HG03460 (cell line): Measurements from ENCODE around the gene PHAF1.

ENCODE experiments used
- ATAC-seq: cut with Tn5 transposase; IDR thresholded peaks from one replicate; pipeline ENCODE4 v1.9.1; 2021; ENCODE audit not compliant: unreplicated experiment

PHAF1 gene

DNA sequence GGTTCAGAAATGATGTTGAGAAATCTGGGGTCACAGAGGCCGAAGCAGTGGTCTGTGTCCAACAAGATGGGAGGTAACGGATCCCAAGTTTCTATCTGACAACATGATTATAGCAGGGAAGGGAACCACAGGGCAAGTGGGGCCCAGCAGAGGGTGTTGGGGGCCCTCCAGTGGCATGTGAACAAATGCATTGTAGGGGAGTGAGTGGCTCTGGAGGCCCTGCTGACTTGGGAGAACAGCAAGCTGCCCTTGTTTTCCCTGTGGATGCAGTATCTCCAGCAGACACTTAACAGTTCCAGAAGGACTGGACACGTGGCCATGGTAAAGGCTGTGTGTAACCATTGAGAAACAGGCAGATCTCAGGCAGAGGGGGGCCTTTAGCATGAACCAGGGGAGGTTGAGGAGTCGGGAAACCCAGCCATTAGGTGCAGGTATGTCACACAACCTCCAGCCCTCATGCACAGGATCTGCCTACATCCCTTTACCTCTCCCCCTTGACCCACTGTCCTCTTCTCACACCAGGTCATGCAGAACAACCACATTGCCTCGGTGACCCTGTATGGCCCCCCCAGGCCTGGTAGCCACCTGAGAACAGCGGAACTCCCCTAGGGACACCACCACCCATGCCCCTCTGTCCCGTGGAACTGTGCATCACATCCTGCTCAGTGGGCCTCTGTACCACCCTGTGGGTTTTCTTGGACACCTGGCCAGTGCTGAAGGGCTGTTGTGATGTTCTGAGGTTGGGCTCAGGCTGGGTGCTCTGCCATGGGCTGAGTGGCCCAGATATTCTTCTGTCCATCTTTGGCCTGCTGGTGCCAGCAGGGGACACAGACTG, 37.0 kb downstream of the PHAF1 start:
- no peak for ATAC-seq

DNA sequence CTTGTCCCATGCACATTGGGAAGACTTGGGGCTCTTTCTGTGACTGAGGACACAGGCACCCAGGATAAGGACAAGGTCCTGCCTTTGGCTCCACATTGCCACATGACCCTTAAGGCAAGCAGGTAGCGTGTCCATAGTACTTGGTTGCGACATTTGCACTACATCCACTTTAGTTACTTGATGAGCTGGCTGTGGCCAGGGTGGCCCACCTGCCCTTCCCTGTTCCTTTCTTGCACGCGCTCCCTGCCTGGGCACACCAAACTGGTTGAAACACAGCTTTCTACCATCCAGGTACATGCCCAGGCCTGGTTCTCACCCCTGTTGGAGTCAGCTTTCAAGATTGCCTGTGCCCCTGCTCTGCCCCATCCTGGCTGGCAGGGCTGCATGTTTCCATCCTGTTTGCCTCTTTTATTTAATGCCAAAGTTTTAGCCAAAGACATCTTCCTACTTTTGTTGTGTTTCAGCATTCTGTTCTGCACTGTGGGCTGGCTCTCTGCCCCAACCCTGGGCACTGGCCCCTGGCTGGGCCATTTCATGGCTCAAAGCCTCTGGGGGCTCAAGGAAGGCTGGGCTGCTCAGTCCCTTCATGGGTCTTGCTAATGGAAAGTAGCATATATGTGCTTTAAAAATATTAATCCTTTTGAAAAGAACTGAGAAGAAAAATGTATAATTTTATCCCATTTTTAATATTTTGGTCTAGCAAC, 37.8 kb downstream of the PHAF1 start:
- ATAC-seq = no peak

DNA sequence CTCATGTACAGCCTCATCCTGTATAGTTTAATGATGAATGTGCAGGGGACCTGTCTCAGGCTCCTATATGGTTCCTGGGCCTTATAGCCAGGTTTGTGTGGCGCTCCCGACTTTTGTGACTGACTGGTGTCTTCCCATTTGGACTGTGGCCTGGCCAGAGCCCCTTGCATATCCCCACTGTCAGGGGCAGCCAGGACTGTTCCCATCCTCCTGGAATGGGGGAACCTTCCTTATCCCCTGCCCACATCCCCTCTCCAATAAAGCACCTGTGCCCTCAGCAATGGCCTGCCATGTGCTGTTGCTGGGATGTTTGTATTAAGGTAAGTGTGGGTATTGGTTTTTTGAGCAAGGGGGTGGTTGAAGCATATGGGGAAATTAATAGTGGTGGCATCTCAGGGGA, 38.5 kb downstream of the PHAF1 start:
- no peak for ATAC-seq

- no peak for ATAC-seq
Measured at GRCh38 chr16:67148656-67149275, 39.0 kb downstream of the PHAF1 start.

DNA sequence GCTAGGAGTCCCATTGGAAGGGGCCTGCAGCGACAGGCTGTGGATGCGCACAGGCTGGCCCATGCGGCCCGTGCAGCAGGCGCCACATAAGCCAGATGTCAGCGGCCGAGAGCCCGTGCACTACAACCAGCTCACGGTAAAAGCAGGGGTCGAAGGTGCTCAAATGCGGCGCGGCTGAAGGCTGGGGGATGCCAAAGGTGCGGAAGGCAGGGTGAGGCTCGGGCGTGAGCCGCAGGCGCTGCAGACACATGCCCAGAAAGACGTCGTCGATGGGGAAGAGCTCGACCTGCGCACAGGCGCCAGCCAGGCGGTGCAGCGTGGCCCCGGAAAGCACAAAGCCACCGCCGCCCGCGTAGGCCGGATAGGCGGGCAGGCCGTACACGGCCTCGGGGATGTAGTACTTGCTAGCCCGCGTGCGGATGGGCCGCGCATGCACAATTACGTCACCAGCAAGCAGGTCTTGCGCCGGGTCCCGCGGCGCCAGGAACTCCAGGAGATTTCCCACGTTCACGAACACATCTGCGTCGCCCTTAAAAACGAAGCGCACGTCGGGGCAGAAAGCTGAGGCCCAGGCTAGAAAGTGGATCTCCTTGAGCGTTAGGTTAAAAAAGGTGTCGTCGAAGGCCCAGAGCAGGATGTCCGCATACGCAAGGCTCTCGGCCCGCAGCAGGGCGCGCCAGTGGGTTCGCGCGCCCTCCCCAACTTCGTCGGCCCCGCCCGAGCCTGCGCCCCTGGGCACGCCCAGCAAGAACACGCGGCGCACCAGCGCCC, 39.7 kb downstream of the PHAF1 start:
- no peak for ATAC-seq

DNA sequence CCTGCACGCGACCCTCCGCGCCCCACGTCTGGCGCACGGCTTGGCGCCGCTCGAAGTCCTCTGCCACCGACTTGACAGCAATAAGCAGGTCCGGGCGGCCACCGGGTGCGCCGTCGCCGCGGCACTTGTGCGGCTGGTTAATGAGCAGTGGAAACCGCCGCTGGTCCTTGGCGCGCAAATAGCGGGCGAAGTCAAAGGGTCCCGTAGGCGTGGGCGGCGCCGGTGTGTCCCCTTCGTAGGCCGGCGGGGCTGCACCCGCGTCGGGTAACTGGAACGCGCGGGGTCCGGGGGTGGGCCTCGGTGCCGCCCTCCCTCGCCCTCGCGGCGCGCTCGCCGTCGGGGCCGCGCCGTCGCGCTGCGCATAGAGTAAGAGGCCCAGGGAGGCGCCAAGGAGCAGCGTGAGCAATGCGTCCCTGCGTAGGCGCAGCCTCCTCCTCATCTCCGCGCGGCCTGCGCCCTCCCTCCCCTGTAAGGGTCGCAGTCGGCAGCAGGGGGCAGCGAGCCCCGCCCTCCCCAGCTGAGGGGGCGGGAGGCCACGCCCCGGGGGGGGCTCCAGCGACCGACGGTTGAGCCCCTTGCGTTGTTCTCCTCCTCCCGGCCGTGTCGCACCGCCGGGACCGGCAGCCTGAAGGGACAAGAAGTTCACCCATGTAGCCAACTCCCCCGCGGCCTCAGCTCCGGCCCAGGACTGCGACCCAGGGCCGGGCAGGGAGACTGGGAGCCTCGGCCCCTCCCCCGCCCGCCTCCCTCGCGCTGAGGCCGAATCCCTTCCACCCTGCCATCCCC, 40.5 kb downstream of the PHAF1 start:
- no peak for ATAC-seq

- ATAC-seq = no peak
Measured at GRCh38 chr16:67150833-67151396, 41.2 kb downstream of the PHAF1 start, which contains the start of gene B3GNT9. Gene B3GNT9 (minus strand): TSS chr16:67150998. CDS start chr16:67150485, 513 bp downstream.

DNA sequence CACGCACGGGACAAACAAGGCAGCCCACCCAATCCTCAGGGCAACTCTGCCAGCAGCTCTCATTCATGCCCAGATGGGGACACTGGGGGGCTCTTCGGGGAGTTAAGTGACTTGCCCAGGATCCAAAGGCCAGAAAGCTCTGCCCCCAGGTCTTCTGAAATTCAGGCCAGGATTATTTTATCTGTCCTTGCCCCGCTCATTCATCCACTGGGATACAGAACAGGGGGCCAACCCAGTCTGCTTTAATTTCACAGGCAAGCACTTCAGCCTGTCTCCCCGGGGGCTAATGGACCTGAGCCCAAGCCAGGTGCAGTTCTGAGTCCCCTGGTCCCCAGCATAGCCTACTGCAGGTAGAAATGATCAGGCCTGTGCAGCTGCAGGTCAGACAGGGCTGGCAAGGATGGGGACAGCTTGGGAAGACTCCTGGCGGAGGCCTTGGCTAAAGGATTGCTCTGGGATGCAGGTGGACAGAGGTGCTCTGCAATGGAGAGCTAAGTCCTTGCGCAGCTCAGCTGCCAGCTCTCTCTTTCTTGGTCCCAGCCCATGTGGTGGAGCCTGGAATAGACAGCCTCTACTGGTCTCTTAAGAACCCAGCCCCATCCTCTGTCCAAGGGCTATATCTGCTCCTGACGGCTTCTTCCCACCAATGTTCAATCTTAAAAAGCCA, 41.8 kb downstream of the PHAF1 start:
- ATAC-seq = no peak

- ATAC-seq = no peak
Measured at GRCh38 chr16:67154578-67155294, 45.0 kb downstream of the PHAF1 start.

GRCh38 chr16:67155295-67156142, 45.8 kb downstream of the PHAF1 start:
- no peak for ATAC-seq

- ATAC-seq = no peak
Measured at GRCh38 chr16:67156143-67156844, 46.6 kb downstream of the PHAF1 start.

- ATAC-seq = no peak
Measured at GRCh38 chr16:67157106-67157748, 47.5 kb downstream of the PHAF1 start.

DNA sequence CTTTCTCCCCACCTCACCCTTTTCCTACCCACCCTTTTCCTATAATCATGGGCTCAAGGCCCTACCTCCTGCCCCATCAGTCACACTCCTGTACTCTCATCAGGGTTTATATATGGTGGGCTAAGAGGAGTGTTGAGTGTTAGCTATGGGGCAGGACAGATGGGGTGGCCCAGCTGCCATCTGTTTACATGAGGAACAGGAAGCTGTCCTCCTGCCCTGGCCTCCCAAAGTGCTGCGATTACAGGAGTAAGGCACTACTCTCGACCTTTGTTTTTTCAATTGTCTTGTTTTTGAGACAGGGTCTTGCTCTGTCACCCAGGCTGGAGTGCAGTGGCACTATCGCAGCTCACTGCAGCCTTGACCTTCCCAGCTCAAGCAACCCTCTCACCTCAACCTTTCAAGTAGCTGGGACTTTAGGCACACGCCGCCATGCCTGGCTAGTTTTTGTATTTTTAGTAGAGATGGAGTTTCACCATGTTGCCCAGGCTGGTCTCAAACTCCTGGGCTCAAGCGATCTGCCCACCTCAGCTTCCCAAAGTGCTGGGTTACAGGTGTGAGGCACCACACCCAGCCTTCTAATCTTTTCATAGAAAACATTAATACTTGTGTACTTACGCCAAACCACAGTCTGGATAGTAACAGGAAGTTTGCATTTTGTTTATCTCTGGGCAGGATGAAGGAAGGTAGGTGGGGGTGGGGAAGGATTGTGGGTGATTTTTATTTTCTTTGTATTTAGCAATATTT, 48.3 kb downstream of the PHAF1 start:
- ATAC-seq = no peak

DNA sequence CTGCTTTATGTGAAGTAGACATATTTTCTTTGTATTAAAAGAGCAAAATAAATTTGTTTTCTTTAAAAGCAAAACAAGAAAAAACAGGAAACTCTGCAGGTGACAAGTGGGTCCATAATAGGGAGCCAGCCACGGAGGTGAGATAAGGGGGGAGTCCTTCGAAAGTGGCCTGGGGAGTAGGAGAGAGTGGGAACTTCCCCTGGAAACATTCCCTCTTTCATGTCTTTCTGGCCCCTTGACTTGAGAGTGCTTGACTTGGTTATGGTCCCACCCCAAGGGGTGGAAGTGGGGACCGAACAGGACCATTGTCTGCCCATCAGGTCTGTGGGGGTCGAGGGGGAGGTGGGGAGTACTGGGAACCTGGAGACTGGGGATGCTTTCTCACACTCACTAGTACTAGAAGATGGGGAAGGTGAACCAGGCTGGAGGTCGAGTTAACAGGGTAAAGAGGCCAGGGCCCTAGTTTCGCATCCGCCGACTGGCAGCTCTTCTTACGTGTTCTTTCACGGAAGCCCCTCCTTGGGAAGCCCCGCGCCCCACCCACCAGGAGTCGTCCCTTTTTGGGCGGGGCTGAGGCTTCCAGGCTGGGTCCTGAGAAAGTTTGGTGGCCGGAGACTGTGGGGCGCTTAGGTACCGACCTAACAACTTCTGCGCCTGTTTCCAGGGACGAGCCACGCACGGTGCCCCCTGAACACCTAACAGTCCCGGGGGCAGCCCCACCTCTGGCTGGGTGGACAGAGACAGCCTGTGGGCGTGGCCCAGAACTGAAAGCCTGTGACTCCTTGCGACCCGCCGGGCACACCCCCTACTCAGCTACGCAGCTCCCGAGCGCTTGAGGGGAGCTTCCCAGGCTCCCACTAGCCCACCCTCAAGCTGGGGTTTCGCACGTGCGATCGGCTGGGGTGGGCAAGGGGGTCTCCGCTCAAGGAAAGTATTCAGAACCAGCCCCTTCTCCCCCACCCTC, 49.2 kb downstream of the PHAF1 start:
- peak; percentile 40 for ATAC-seq

GRCh38 chr16:67161595-67162058, 51.9 kb downstream of the PHAF1 start:
- ATAC-seq = no peak
